Rectal smooth muscle tissue (tissue), 1 donor: ENCODE results near the gene KAZN.
"Not testable (repeated sequence)": the region's sequence is repeated elsewhere in the genome, so short reads cannot be mapped to it uniquely, and the experiment has no call there.

ENCODE experiments used
- H3K27ac ChIP-seq: one replicate; pipeline ENCODE4 v1.7.0; 2013; ENCODE audit warnings: low read depth, low read length, inconsistent platforms
- H3K27me3 ChIP-seq: one replicate; pipeline ENCODE4 v1.7.0; 2013; ENCODE audit warnings: low read length; ENCODE audit not compliant: control insufficient read depth, insufficient read depth
- H3K36me3 ChIP-seq: one replicate; pipeline ENCODE4 v1.7.0; 2013; ENCODE audit warnings: low read length; ENCODE audit not compliant: control insufficient read depth, insufficient read depth
- H3K4me1 ChIP-seq: one replicate; pipeline ENCODE4 v1.7.0; 2013; ENCODE audit warnings: low read length; ENCODE audit not compliant: control insufficient read depth, insufficient read depth
- H3K4me3 ChIP-seq: one replicate; pipeline ENCODE4 v1.7.0; 2013; ENCODE audit warnings: low read length
- H3K9ac ChIP-seq: one replicate; pipeline ENCODE4 v1.7.0; 2013; ENCODE audit warnings: low read length

The KAZN gene

GRCh38 chr1:14571810-14572767 lies 26.4 kb upstream of the KAZN start:
- H3K27me3 ChIP-seq, result no peaks in the 10 kb centered on the region
- no peaks in the 10 kb centered on the region for H3K36me3 ChIP-seq
- no peak overlapping the region for H3K4me3 ChIP-seq
- H3K4me1 ChIP-seq, result no peaks in the 10 kb centered on the region
- no peak overlapping the region for H3K27ac ChIP-seq
- H3K9ac ChIP-seq, result no peak overlapping the region

DNA sequence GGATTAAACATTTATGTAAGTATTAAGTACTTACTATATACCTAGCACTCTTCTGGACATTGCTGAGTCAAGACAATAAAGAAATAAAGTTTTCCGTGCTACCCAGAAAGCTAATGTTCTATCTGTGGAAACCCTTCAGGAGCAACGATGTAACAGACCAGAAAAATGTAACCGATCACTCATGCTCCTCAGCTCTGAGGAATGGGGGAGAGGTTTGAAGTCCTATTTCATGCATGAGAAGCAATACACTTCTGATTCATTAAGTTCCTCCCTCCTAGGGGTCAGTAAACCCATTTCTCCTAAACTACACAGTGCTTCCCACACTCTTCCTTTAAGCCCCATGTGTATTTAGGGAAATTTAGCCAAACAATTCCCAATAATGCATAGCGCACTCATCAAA lies 25.6 kb upstream of the KAZN start:
- no peaks in the 10 kb centered on the region for H3K36me3 ChIP-seq
- H3K27me3 ChIP-seq, result no peaks in the 10 kb centered on the region
- no peak overlapping the region for H3K4me3 ChIP-seq
- no peak overlapping the region for H3K9ac ChIP-seq
- H3K4me1 ChIP-seq, result no peaks in the 10 kb centered on the region
- H3K27ac ChIP-seq, result no peak overlapping the region

DNA sequence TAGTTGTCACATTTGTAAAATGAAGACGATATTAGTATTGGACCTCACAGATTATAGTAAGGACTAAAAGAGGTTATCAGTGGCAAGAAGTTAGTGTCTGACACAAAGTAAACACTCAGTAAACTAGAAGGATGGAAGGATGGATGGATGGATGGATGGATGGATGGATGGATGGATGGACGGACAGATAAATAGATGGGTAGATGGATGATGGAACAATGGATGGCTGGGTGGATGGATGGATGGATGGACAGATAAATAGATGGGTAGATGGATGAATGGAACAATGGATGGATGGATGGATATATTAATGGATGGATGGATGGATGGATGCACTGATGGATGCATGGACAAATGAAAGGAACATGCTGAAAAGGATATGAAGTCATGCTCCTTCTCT lies 22.3 kb upstream of the KAZN start:
- Histone ChIP-seq H3K27ac (no peak overlapping the region), H3K27me3 (no peaks in the 10 kb centered on the region), H3K4me1 (no peaks in the 10 kb centered on the region)

GRCh38 chr1:14577261-14577660 lies 21.2 kb upstream of the KAZN start:
- no peaks in the 10 kb centered on the region for H3K36me3 ChIP-seq
- H3K4me1 ChIP-seq, result no peaks in the 10 kb centered on the region
- H3K27ac ChIP-seq, result no peak overlapping the region
- H3K27me3 ChIP-seq, result no peaks in the 10 kb centered on the region
- H3K4me3 ChIP-seq, result no peak overlapping the region
- no peak overlapping the region for H3K9ac ChIP-seq

More for the DNA sequence above, 22.3 kb upstream of the KAZN start:
- no peak overlapping the region for H3K9ac ChIP-seq
- no peak overlapping the region for H3K4me3 ChIP-seq
- H3K36me3 ChIP-seq, result no peaks in the 10 kb centered on the region

GRCh38 chr1:14578156-14578555 lies 20.3 kb upstream of the KAZN start:
- Histone ChIP-seq H3K27ac (no peak overlapping the region), H3K27me3 (no peaks in the 10 kb centered on the region), H3K4me3 (no peak overlapping the region), H3K9ac (no peak overlapping the region), H3K4me1 (no peaks in the 10 kb centered on the region), H3K36me3 (no peaks in the 10 kb centered on the region)

GRCh38 chr1:14580295-14580694 lies 18.2 kb upstream of the KAZN start:
- H3K36me3 ChIP-seq, H3K9ac ChIP-seq, H3K4me1 ChIP-seq, H3K27ac ChIP-seq, H3K27me3 ChIP-seq, H3K4me3 ChIP-seq: not testable (repeated sequence)

DNA sequence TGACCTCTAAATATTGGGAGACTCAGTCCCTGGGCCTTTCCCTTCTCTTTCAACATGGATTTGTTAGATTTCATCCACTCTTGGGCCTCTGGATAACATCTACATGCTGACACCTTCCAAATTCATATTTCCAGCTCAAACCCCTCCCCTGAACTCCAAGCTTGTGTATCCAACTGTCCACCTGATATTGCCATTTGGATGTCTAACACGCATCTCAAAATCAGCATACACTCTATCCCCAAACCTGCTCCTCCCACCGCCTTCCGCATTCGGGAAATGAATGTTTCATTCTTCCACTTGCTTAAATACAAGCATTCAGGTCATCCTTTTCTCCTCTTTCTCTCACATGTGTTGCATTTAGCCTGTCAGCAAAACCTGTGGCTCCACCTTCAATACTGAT lies 17.5 kb upstream of the KAZN start:
- Histone ChIP-seq H3K9ac (no peak overlapping the region), H3K4me3 (no peak overlapping the region), H3K27ac (no peak overlapping the region), H3K4me1 (no peaks in the 10 kb centered on the region), H3K36me3 (no peaks in the 10 kb centered on the region), H3K27me3 (no peaks in the 10 kb centered on the region)

GRCh38 chr1:14583788-14584187 lies 14.7 kb upstream of the KAZN start:
- H3K36me3 ChIP-seq, result no peaks in the 10 kb centered on the region
- H3K27ac ChIP-seq, result no peak overlapping the region
- no peaks in the 10 kb centered on the region for H3K4me1 ChIP-seq
- no peak overlapping the region for H3K4me3 ChIP-seq
- H3K27me3 ChIP-seq, result no peaks in the 10 kb centered on the region
- H3K9ac ChIP-seq, result no peak overlapping the region

DNA sequence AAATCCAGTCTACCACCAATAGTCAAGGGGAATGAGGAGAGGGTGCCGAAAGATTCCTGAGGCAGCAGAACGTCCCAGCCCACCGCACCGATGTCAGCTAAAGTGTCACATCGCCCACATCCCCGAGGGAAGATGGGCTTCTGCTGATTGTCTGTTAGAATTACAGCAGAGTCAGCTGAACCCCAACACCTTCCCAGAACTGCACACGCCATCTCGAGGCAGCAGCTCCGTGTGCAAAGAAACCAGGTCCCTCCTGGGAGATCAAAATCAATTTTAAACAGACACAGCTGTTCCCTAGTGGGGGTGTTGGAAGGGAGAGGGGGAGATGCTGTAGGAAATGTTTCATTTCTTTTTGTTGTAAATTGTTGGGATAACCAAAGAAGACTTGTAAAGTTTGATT lies 12.8 kb upstream of the KAZN start:
- Histone ChIP-seq H3K4me3 (no peak overlapping the region), H3K27me3 (no peaks in the 10 kb centered on the region), H3K9ac (no peak overlapping the region), H3K4me1 (no peaks in the 10 kb centered on the region), H3K27ac (no peak overlapping the region), H3K36me3 (no peaks in the 10 kb centered on the region)

DNA sequence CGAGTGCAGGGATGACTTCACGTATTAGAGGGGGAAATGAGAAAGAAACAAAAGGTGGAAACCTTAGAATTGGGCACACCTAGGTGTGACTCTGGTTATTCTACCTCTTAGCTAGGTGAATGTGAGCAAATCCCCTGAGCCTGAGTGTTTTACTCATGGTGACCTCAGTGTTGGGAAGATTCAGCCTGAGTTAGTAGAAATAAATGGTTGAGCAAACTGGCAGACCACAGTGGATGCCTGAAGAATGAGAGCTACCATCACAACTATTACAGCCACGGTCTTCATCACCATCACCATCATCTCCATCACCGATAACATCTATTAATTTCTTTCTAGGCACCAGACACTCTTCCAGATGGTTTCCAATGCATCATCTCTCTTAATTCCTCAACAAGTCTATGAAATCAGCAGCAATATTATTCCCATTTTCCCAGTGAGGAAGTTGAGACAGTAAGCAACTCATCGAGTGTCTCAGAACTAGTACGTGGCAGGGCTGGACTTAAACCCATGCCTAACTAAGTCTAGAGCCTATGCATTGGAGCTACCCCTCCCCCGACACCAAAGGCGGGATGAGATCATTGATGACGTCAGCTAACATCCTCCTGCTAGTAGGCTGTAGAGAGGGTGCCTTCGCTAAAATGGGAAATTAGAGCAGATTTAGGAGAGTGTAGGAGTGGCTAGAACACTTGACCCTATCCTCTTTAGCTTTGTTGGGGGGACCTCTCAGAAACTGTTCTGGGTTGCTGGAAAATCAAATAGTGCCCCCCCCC lies 7.9 kb upstream of the KAZN start:
- H3K4me3 ChIP-seq, result no peak overlapping the region
- H3K36me3 ChIP-seq, result no peaks in the 10 kb centered on the region
- no peaks in the 10 kb centered on the region for H3K27me3 ChIP-seq
- H3K4me1 ChIP-seq, result no peaks in the 10 kb centered on the region
- no peak overlapping the region for H3K27ac ChIP-seq
- H3K9ac ChIP-seq, result no peak overlapping the region

DNA sequence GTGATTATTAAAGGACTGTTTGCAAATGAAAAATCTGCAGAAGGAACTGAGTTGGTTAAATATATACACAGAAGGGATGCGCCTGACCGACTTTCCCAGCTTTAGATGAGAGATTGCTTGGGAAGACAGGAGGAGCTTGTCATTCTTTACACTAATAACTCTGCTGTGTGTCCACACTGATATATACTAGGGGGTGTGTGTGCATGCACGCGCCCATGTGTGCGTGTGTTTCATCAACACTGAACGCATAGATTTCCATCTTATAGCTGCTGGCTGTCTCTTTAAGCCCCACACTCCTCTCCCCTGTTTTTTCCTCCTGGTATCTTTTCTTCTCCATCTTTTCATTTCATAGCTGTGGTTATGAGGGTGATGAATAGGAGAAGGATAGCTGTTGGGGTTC lies 6.9 kb upstream of the KAZN start:
- no peak overlapping the region for H3K27ac ChIP-seq
- H3K36me3 ChIP-seq, result no peaks in the 10 kb centered on the region
- no peak overlapping the region for H3K4me3 ChIP-seq
- no peak overlapping the region for H3K9ac ChIP-seq
- H3K27me3 ChIP-seq, result no peaks in the 10 kb centered on the region
- H3K4me1 ChIP-seq, result no peaks in the 10 kb centered on the region

DNA sequence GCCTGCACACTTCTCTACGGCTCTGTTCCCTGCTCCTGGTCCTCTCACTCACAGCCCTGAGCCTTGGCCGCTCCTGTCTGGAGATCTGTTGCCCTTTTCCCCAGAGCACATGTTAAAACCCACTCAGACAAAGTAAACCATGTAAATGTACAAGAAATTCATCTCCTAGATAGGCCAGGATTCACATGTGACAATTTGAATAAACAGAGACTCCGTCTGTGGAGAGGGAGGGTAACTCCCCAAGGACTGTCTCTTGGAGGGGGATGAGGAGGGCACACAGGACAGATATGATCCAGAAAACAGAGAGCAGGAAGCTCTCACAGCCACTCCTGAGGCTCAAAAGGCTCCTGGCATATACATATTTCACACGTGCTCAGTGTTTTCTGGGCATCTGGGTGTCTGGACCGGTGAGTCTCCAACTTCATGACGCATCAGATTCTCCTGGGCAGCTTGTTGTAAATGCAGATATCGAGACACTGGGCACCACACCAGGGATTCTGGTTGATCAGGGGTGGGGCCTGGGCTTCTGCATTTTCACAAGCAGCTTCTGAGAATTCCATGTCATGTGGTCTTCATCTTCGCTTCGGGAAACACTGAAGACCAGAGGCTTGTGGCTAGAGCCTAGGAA lies 6.4 kb upstream of the KAZN start:
- H3K9ac ChIP-seq, result no peak overlapping the region
- H3K4me3 ChIP-seq, result no peak overlapping the region
- no peaks in the 10 kb centered on the region for H3K36me3 ChIP-seq
- H3K4me1 ChIP-seq, result no peaks in the 10 kb centered on the region
- H3K27ac ChIP-seq, result no peak overlapping the region
- no peaks in the 10 kb centered on the region for H3K27me3 ChIP-seq
